H1 (cell line): ENCODE data around the gene PRXL2B. TPM values are rescaled to one million over a fixed set of nuclear protein-coding genes. Genes with fewer than 3 reads are reported as not detected.

ENCODE experiments used
- polyA plus RNA-seq, 7 experiments: library from polyadenylated mRNA; depleted of rRNA in 3 of 7; stranded (reverse) in 5 of 7; unstranded in 2 of 7; fragments of >200 nt in 5 of 7; fragments of 200-250 nt in 2 of 7; gene quantifications; 1 replicate in 5 of 7; 2 replicates in 1 of 7; 4 replicates in 1 of 7; pipeline versions ENCODE4 v1.2.1 to v1.2.3, GENCODE V29; 2011 to 2013; ENCODE audit warnings: missing spikeins in 2 of 7, mixed read lengths in 2 of 7
- total RNA-seq: library from RNA; stranded (reverse); fragmentation: NEBNext Ultra II Directional; extraction: Animal tissue kit (Norgen Biotek cat#: 25700); gene quantifications from 2 replicates; pipeline ENCODE4 v1.2.1, GENCODE V29; 2021
- TF ChIP-seq, protein P1 (sequence below): IDR thresholded peaks from 2 replicates; pipeline ENCODE4 v1.6.1; 2012; ENCODE audit warnings: low read length, inconsistent platforms

PRXL2B gene
- total and polyA plus RNA-seq, 2 of the 8 experiments (the other 6 are each of a cell fraction or from before 2014, with no cell fraction given), result 35.3 to 46.0 TPM

DNA sequence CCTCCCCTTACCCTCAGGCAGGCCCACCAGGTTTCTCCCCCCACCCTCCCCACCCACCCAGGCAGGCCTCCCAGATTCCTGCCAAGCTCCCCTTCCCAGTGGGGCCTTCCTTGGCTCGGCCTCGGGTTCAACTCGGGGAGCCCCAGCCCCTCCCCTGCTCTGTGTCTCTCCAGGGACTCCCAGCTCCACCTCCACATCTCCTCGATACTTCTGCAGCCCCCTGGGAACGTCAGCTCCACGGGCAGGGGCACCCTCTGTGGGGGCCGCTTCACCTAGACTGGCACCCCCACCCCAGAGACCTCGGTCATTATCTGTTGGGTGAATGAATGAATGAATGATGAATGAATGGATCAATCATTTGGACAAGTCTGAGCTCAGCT lies 45.5 kb downstream of the PRXL2B start (continued):
- TF ChIP-seq, protein P1, sequence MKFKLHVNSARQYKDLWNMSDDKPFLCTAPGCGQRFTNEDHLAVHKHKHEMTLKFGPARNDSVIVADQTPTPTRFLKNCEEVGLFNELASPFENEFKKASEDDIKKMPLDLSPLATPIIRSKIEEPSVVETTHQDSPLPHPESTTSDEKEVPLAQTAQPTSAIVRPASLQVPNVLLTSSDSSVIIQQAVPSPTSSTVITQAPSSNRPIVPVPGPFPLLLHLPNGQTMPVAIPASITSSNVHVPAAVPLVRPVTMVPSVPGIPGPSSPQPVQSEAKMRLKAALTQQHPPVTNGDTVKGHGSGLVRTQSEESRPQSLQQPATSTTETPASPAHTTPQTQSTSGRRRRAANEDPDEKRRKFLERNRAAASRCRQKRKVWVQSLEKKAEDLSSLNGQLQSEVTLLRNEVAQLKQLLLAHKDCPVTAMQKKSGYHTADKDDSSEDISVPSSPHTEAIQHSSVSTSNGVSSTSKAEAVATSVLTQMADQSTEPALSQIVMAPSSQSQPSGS, result no peak
